Fibroblast of the aortic adventitia (primary cell): ENCODE results near the gene ETS2. TPM values are rescaled to one million over a fixed set of nuclear protein-coding genes. Genes with fewer than 3 reads are reported as not detected.
"Not testable (repeated sequence)": the region's sequence is repeated elsewhere in the genome, so short reads cannot be mapped to it uniquely, and the experiment has no call there.

Experiments
- DNase-seq: peaks from one replicate; pipeline ENCODE4 v3.0.0-alpha.2; 2010; ENCODE audit warnings: low read depth
- H3K4me3 ChIP-seq: 2 replicates; pipeline ENCODE4 v1.5.1; 2011; ENCODE audit warnings: low read depth, mild to moderate bottlenecking, control low read depth, low read length, moderate library complexity
- CTCF ChIP-seq: IDR thresholded peaks from 2 replicates; pipeline ENCODE4 v1.5.1; 2011; ENCODE audit warnings: mild to moderate bottlenecking, low read length, control low read depth, inconsistent platforms; ENCODE audit not compliant: insufficient read depth
- total RNA-seq: library from RNA; depleted of rRNA; stranded (reverse); fragments of >200 nt; gene quantifications from 2 replicates; pipeline ENCODE4 v1.2.3, GENCODE V29; 2012; ENCODE audit warnings: low replicate concordance

ETS2 gene
- total RNA-seq, 1 donor: 62.6 TPM

- TF ChIP-seq CTCF: no peak
- no peak overlapping the region for H3K4me3 ChIP-seq
- DNase-seq: no peak
These were observed 36.4 kb downstream of the ETS2 start for GRCh38 chr21:38842079-38842478.

GRCh38 chr21:38843379-38843778 lies 37.6 kb downstream of the ETS2 start:
- TF ChIP-seq CTCF: no peak
- DNase-seq: no peak
- no peak overlapping the region for H3K4me3 ChIP-seq

GRCh38 chr21:38843806-38844503 lies 38.2 kb downstream of the ETS2 start:
- no peak overlapping the region for H3K4me3 ChIP-seq
- no peak for TF ChIP-seq CTCF
- peak; percentile 83 for DNase-seq

GRCh38 chr21:38845374-38845773 lies 39.6 kb downstream of the ETS2 start:
- H3K4me3 ChIP-seq, DNase-seq: not testable (repeated sequence)

- DNase-seq: peak; percentile 70
- TF ChIP-seq CTCF: no peak
These were observed 41.8 kb downstream of the ETS2 start for GRCh38 chr21:38847556-38847955.

GRCh38 chr21:38848187-38848609 lies 42.5 kb downstream of the ETS2 start:
- TF ChIP-seq CTCF: no peak
- DNase-seq: peak; percentile 87
- no peak overlapping the region for H3K4me3 ChIP-seq

More at GRCh38 chr21:38847556-38847955, 41.8 kb downstream of the ETS2 start:
- no peak overlapping the region for H3K4me3 ChIP-seq

GRCh38 chr21:38849776-38850175 lies 44.0 kb downstream of the ETS2 start:
- H3K4me3 ChIP-seq: no peak overlapping the region
- no peak for DNase-seq
- no peak for TF ChIP-seq CTCF
